Inflammatory macrophage treated with lipopolysaccharide for 1 hour (primary cell): Measurements from ENCODE around the gene BCAS3.
"Not testable (repeated sequence)": the region's sequence is repeated elsewhere in the genome, so short reads cannot be mapped to it uniquely, and the experiment has no call there.

Source experiments
- DNase-seq, 2 donors: peaks; one replicate each; pipeline ENCODE4 v3.0.0-alpha.2; 2020 to 2022

The BCAS3 gene

GRCh38 chr17:60748204-60748603 is 70.6 kb downstream of the BCAS3 start:
- no peak for DNase-seq

GRCh38 chr17:60749050-60749449 is 71.4 kb downstream of the BCAS3 start:
- DNase-seq, result no peak

GRCh38 chr17:60749708-60750107 is 72.1 kb downstream of the BCAS3 start:
- no peak for DNase-seq

- DNase-seq, result peak; percentile 20 to 22
Measured at GRCh38 chr17:60750640-60751039, 73.0 kb downstream of the BCAS3 start.

GRCh38 chr17:60751884-60752283 is 74.2 kb downstream of the BCAS3 start:
- no peak for DNase-seq

GRCh38 chr17:60752873-60753577 is 75.4 kb downstream of the BCAS3 start:
- DNase-seq, result no peak

- no peak for DNase-seq
Measured at GRCh38 chr17:60754057-60754604, 76.5 kb downstream of the BCAS3 start.

- DNase-seq, result not testable (repeated sequence)
Measured at GRCh38 chr17:60756798-60757197, 79.1 kb downstream of the BCAS3 start.

GRCh38 chr17:60757437-60757836 is 79.8 kb downstream of the BCAS3 start:
- no peak for DNase-seq

- no peak for DNase-seq
Measured at GRCh38 chr17:60759756-60760155, 82.1 kb downstream of the BCAS3 start.

- not testable (repeated sequence) for DNase-seq
Measured at GRCh38 chr17:60761301-60761700, 83.7 kb downstream of the BCAS3 start.

GRCh38 chr17:60766778-60767190 is 89.1 kb downstream of the BCAS3 start:
- DNase-seq, result no peak

- DNase-seq, result no peak
Measured at GRCh38 chr17:60767744-60768308, 90.2 kb downstream of the BCAS3 start.

GRCh38 chr17:60769327-60769726 is 91.7 kb downstream of the BCAS3 start:
- DNase-seq, result no peak

- DNase-seq, result no peak
Measured at GRCh38 chr17:60770946-60771422, 93.3 kb downstream of the BCAS3 start.

GRCh38 chr17:60771621-60772020 is 94.0 kb downstream of the BCAS3 start:
- DNase-seq, result not testable (repeated sequence)

GRCh38 chr17:60773552-60773951 is 95.9 kb downstream of the BCAS3 start:
- no peak for DNase-seq

- DNase-seq, result no peak
Measured at GRCh38 chr17:60781880-60782412, 104.3 kb downstream of the BCAS3 start.

GRCh38 chr17:60782742-60783141 is 105.1 kb downstream of the BCAS3 start:
- no peak for DNase-seq

- no peak for DNase-seq
Measured at GRCh38 chr17:60790205-60790604, 112.6 kb downstream of the BCAS3 start.

GRCh38 chr17:60792250-60792898 is 114.7 kb downstream of the BCAS3 start:
- DNase-seq, result no peak

GRCh38 chr17:60798576-60798975 is 120.9 kb downstream of the BCAS3 start:
- DNase-seq, result no peak

GRCh38 chr17:60802377-60802776 is 124.7 kb downstream of the BCAS3 start:
- no peak for DNase-seq

GRCh38 chr17:60803059-60803458 is 125.4 kb downstream of the BCAS3 start:
- no peak for DNase-seq
